Cardiac muscle cell (in vitro differentiated cells and primary cell): ENCODE data around the gene PUS10. TPM values are rescaled to one million over a fixed set of nuclear protein-coding genes. Genes with fewer than 3 reads are reported as not detected.
"Not testable (repeated sequence)": the region's sequence is repeated elsewhere in the genome, so short reads cannot be mapped to it uniquely, and the experiment has no call there.

Experiments
- DNase-seq, 2 donors: peaks; one replicate each; pipeline versions ENCODE4 v3.0.0 to v3.0.0-alpha.2; 2010 to 2017; ENCODE audit warnings: low read depth in 1 of 2, low spot score in 1 of 2
- H3K27ac ChIP-seq: fragments of 200-600 bp; sonication (generic); 2 replicates; pipeline ENCODE4 v1.5.1; 2016
- H3K27me3 ChIP-seq: fragments of 200-600 bp; sonication (generic); 2 replicates; pipeline ENCODE4 v1.6.0; 2016; ENCODE audit warnings: control low read depth
- H3K36me3 ChIP-seq: fragments of 200-600 bp; sonication (generic); 2 replicates; pipeline ENCODE4 v1.5.1; 2016; ENCODE audit warnings: control low read depth
- H3K4me1 ChIP-seq: fragments of 200-600 bp; sonication (generic); 2 replicates; pipeline ENCODE4 v1.8.1; 2017; ENCODE audit warnings: low read depth, mild to moderate bottlenecking, mixed run types
- H3K4me3 ChIP-seq: fragments of 200-600 bp; sonication (generic); 2 replicates; pipeline ENCODE4 v1.5.1; 2016; ENCODE audit warnings: mild to moderate bottlenecking
- H3K9me3 ChIP-seq: fragments of 200-600 bp; sonication (generic); 2 replicates; pipeline ENCODE4 v1.5.1; 2017; ENCODE audit warnings: low read depth, mild to moderate bottlenecking, control low read depth
- polyA plus RNA-seq: library from polyadenylated mRNA; unstranded; fragments of >200 nt; fragmentation: Nextera tagmentation; extraction: Ambion mirVana; gene quantifications from 2 replicates; pipeline ENCODE4 v1.2.1, GENCODE V29; 2016
- total RNA-seq: library from RNA; depleted of rRNA; stranded (reverse); fragments of >200 nt; gene quantifications from 2 replicates; pipeline ENCODE4 v1.2.3, GENCODE V29; 2016
- TF ChIP-seq, protein P1 (sequence below): IDR thresholded peaks from 2 replicates; pipeline ENCODE4 v1.5.1; 2012; ENCODE audit warnings: low read depth, mild to moderate bottlenecking, low read length

Gene PUS10
- total and polyA plus RNA-seq, 2 experiments from 2014 or later, result 3.0 to 8.9 TPM

DNA sequence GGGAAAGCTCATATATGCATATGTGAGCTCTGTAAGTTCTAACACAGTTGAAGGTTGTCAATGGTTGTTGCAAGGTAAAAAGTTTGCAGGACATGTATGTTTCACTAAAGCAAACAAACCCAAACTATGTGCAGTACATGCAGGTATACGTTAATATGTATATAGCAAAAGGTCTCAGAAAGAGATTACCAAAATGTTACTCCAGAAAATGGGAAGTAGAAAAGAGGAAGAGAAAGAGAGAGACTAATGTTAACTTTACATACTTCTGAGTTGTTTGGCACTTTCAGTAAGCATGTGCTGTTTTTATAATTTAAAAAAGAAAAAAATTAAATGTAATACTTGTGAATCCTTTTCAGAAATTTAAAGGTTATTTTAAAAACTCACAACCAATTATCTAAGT, 33.3 kb downstream of the PUS10 start:
- TF ChIP-seq, protein P1, sequence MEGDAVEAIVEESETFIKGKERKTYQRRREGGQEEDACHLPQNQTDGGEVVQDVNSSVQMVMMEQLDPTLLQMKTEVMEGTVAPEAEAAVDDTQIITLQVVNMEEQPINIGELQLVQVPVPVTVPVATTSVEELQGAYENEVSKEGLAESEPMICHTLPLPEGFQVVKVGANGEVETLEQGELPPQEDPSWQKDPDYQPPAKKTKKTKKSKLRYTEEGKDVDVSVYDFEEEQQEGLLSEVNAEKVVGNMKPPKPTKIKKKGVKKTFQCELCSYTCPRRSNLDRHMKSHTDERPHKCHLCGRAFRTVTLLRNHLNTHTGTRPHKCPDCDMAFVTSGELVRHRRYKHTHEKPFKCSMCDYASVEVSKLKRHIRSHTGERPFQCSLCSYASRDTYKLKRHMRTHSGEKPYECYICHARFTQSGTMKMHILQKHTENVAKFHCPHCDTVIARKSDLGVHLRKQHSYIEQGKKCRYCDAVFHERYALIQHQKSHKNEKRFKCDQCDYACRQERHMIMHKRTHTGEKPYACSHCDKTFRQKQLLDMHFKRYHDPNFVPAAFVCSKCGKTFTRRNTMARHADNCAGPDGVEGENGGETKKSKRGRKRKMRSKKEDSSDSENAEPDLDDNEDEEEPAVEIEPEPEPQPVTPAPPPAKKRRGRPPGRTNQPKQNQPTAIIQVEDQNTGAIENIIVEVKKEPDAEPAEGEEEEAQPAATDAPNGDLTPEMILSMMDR, result no peak
- Histone ChIP-seq H3K36me3 (no peaks in the 10 kb centered on the region), H3K9me3 (no peaks in the 10 kb centered on the region), H3K27me3 (no peaks in the 10 kb centered on the region), H3K27ac (no peak overlapping the region), H3K4me3 (no peak overlapping the region), H3K4me1 (no peaks in the 10 kb centered on the region)
- no peak for DNase-seq

DNA sequence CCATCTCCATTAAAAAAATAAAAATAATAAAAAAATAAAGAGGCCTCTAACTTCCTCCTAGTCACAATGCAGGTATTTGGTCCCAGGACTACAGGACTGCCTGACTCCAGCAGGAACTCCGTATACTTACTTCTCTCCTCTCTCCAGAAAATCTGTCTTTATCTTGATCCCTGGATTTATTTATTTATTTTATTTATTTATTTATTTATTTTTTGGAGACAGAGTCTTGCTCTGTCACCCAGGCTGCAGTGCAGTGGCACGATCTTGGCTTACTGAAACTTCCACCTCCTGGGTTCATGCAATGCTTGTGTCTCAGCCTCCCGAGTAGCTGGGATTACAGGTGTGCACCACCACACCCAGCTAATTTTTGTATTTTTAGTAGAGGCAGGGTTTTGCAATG, 36.0 kb downstream of the PUS10 start:
- H3K36me3 ChIP-seq, H3K9me3 ChIP-seq, H3K4me1 ChIP-seq, H3K27me3 ChIP-seq, H3K4me3 ChIP-seq, H3K27ac ChIP-seq, DNase-seq: not testable (repeated sequence)

- Histone ChIP-seq H3K4me1 (no peaks in the 10 kb centered on the region), H3K4me3 (no peak overlapping the region), H3K27ac (no peak overlapping the region), H3K9me3 (no peaks in the 10 kb centered on the region), H3K36me3 (no peaks in the 10 kb centered on the region), H3K27me3 (no peaks in the 10 kb centered on the region)
- TF ChIP-seq, protein P1, result no peak
- DNase-seq, result no peak
Observed at GRCh38 chr2:60980071-60980815, 37.8 kb downstream of the PUS10 start.

DNA sequence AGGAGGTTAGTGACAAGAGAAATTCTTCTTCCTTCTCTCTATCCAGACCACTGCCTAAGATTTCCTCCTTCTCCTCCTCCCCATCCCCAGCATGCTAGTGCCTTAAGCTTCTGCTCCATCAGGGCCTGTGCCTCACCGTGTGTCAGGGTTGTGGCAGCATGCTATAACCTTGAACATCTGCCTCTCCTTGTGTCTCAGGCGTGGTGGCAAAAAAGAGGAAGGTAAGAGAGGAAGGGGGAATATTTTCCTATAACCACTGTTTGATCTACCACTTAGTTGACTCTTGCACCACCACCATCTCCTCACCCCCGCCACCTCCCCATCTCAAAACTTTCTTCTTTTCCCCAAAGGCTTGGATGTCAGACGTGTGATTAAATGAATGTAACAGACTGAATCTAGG, 38.8 kb downstream of the PUS10 start:
- H3K27ac ChIP-seq, result no peak overlapping the region
- no peaks in the 10 kb centered on the region for H3K27me3 ChIP-seq
- H3K36me3 ChIP-seq, result no peaks in the 10 kb centered on the region
- H3K4me1 ChIP-seq, result no peaks in the 10 kb centered on the region
- H3K9me3 ChIP-seq, result no peaks in the 10 kb centered on the region
- no peak for DNase-seq
- H3K4me3 ChIP-seq, result no peak overlapping the region
- TF ChIP-seq, protein P1, result no peak

- Histone ChIP-seq H3K9me3 (no peaks in the 10 kb centered on the region), H3K27me3 (no peaks in the 10 kb centered on the region), H3K4me3 (no peak overlapping the region), H3K27ac (no peak overlapping the region), H3K4me1 (no peaks in the 10 kb centered on the region), H3K36me3 (no peaks in the 10 kb centered on the region)
- TF ChIP-seq, protein P1, result no peak
- DNase-seq, result no peak
Observed at GRCh38 chr2:60977562-60977895, 40.5 kb downstream of the PUS10 start.

DNA sequence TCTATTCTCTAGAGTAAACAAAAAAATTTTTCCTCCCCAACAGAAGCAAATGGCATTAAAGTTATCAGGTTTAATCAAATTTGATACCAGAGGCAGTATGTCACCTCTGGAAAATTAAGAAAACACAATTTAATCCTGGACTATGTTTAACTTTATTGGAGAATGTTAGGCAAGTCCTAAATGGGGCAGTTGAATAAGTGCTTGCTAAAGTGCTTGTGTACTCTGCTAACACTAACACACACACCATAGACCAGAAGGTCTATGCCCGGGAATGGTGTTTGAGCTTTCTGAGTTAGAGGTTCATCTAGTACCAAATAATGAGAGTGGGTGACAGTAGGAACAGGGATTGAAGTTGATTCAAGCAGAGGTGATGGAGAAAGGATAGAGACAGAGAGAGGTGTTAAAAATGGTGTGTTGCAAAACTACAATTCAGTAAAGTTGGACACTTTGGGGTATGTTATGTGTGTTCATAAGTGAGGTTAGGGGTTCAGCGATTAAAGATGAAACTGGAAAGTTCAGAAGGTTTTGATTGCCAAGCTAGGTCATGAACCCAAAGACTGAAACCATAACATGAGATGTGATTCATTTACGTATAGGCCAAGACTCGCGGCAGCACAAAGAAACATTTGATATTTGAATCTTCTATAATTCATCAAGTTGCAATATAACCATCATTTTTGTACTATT, 41.0 kb downstream of the PUS10 start:
- Histone ChIP-seq H3K4me3 (no peak overlapping the region), H3K36me3 (no peaks in the 10 kb centered on the region), H3K27me3 (no peaks in the 10 kb centered on the region), H3K4me1 (no peaks in the 10 kb centered on the region), H3K9me3 (no peaks in the 10 kb centered on the region), H3K27ac (no peak overlapping the region)
- TF ChIP-seq, protein P1, result no peak
- no peak for DNase-seq
